ENCODE data around the gene TDRD7. TPM values are rescaled to one million over a fixed set of nuclear protein-coding genes. Genes with fewer than 3 reads are reported as not detected.
A peak's percentile ranks its signal among the peaks of the same experiment; 100 is the strongest.

The TDRD7 gene
- total RNA-seq, 1 experiment from 2014 or later, result 3.6 TPM

GRCh38 chr9:97468658-97469448 is 57.0 kb downstream of the TDRD7 start:
- ChIA-PET POLR2A (ENCODE audit: low non-redundant PET) (no interaction called here), CTCF (interaction anchor here (3.6 kb wide), 1 partner anchor 130 kb away, joined by 16 read pairs; no protein-coding TSS in a partner anchor)
- H3K4me3 ChIP-seq (ENCODE audit: low read depth, low read length, poor library complexity, severe bottlenecking), result no peak overlapping the region
- H3K9me3 ChIP-seq (ENCODE audit: low read depth, low read length, poor library complexity, severe bottlenecking), result no peaks in the 10 kb centered on the region
- DNase-seq (ENCODE audit: low spot score), result peak; percentile 60
- no peaks in the 10 kb centered on the region for H3K27me3 ChIP-seq (replicated peaks; ENCODE audit: insufficient read depth, low read depth, low read length, poor library complexity)
- no peaks in the 10 kb centered on the region for H3K4me1 ChIP-seq (ENCODE audit: insufficient read depth, low read length, poor library complexity, severe bottlenecking)
- H3K27ac ChIP-seq (ENCODE audit: low read depth, low read length, poor library complexity, severe bottlenecking), result no peak overlapping the region
- intact Hi-C loops (cut with micrococcal nuclease; ENCODE audit: unreplicated experiment), result loop anchor here (1.0 kb wide), 2 partner anchors 129 to 146 kb away; no protein-coding TSS in a partner anchor
- no peaks in the 10 kb centered on the region for H3K36me3 ChIP-seq (ENCODE audit: insufficient read depth, low read length, poor library complexity, severe bottlenecking)
- TF ChIP-seq EZH2 (IDR thresholded peaks at IDR 0.05; ENCODE audit: borderline replicate concordance, low read depth, low read length, poor library complexity, severe bottlenecking), result no peak
- TF ChIP-seq, protein P1, sequence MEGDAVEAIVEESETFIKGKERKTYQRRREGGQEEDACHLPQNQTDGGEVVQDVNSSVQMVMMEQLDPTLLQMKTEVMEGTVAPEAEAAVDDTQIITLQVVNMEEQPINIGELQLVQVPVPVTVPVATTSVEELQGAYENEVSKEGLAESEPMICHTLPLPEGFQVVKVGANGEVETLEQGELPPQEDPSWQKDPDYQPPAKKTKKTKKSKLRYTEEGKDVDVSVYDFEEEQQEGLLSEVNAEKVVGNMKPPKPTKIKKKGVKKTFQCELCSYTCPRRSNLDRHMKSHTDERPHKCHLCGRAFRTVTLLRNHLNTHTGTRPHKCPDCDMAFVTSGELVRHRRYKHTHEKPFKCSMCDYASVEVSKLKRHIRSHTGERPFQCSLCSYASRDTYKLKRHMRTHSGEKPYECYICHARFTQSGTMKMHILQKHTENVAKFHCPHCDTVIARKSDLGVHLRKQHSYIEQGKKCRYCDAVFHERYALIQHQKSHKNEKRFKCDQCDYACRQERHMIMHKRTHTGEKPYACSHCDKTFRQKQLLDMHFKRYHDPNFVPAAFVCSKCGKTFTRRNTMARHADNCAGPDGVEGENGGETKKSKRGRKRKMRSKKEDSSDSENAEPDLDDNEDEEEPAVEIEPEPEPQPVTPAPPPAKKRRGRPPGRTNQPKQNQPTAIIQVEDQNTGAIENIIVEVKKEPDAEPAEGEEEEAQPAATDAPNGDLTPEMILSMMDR (conservative IDR thresholded peaks at IDR 0.05; ENCODE audit: low read depth, low read length), result peak; percentile 67
- BruUV-seq (replicated peaks), result no TSS peak

DNA sequence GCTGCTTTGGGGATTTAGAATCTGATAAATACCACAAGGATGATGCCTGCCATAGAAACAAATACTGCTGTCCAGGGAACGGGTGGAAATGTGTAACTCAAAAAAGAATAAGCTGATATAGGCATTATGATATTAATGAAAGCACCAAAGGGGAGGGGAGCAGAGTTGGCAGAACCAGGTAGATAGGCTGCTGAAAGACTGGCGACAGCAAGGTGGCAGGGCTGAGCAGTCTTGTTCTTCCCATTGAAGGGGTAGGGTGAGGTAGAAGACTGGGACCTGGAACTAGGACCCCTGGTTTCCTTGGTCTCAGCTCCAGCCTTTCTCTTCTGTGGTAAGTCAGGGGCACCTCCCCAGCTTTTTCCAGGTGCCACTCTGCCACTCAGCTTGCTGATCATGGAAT is 58.2 kb downstream of the TDRD7 start:
- Histone ChIP-seq H3K4me1 (ENCODE audit: insufficient read depth, low read length, poor library complexity, severe bottlenecking) (no peaks in the 10 kb centered on the region), H3K9me3 (ENCODE audit: low read depth, low read length, poor library complexity, severe bottlenecking) (no peaks in the 10 kb centered on the region), H3K4me3 (ENCODE audit: low read depth, low read length, poor library complexity, severe bottlenecking) (no peak overlapping the region), H3K27me3 (replicated peaks; ENCODE audit: insufficient read depth, low read depth, low read length, poor library complexity) (no peaks in the 10 kb centered on the region), H3K36me3 (ENCODE audit: insufficient read depth, low read length, poor library complexity, severe bottlenecking) (no peaks in the 10 kb centered on the region), H3K27ac (ENCODE audit: low read depth, low read length, poor library complexity, severe bottlenecking) (no peak overlapping the region)
- TF ChIP-seq, protein P1 (conservative IDR thresholded peaks at IDR 0.05; ENCODE audit: low read depth, low read length), result peak; percentile 29; the same call in 1 of the 2 replicates
- TF ChIP-seq EZH2 (IDR thresholded peaks at IDR 0.05; ENCODE audit: borderline replicate concordance, low read depth, low read length, poor library complexity, severe bottlenecking), result no peak
- no TSS peak for BruUV-seq (replicated peaks)
- ChIA-PET POLR2A (ENCODE audit: low non-redundant PET) (no interaction called here), CTCF (interaction anchor here (0.7 to 3.6 kb wide), 2 partner anchors 32 to 129 kb away, joined by 3 to 16 read pairs; no protein-coding TSS in a partner anchor)
- DNase-seq (ENCODE audit: low spot score), result no peak
- intact Hi-C loops (cut with micrococcal nuclease; ENCODE audit: unreplicated experiment), result no loop called here

GRCh38 chr9:97473717-97474116 is 61.8 kb downstream of the TDRD7 start:
- Histone ChIP-seq H3K27ac (ENCODE audit: low read depth, low read length, poor library complexity, severe bottlenecking) (no peak overlapping the region), H3K4me3 (ENCODE audit: low read depth, low read length, poor library complexity, severe bottlenecking) (no peak overlapping the region), H3K4me1 (ENCODE audit: insufficient read depth, low read length, poor library complexity, severe bottlenecking) (no peaks in the 10 kb centered on the region), H3K9me3 (ENCODE audit: low read depth, low read length, poor library complexity, severe bottlenecking) (no peaks in the 10 kb centered on the region), H3K27me3 (replicated peaks; ENCODE audit: insufficient read depth, low read depth, low read length, poor library complexity) (no peaks in the 10 kb centered on the region), H3K36me3 (ENCODE audit: insufficient read depth, low read length, poor library complexity, severe bottlenecking) (no peaks in the 10 kb centered on the region)
- ChIA-PET POLR2A (ENCODE audit: low non-redundant PET) (no interaction called here), CTCF (no interaction called here)
- TF ChIP-seq EZH2 (IDR thresholded peaks at IDR 0.05; ENCODE audit: borderline replicate concordance, low read depth, low read length, poor library complexity, severe bottlenecking), result no peak
- TF ChIP-seq, protein P1 (conservative IDR thresholded peaks at IDR 0.05; ENCODE audit: low read depth, low read length), result no peak
- intact Hi-C loops (cut with micrococcal nuclease; ENCODE audit: unreplicated experiment), result no loop called here
- DNase-seq (ENCODE audit: low spot score), result no peak
- no TSS peak for BruUV-seq (replicated peaks)

All from A673 (cell line).